GM23248 (cell line): ENCODE data around the gene ATOH7.

ENCODE experiments used
- EZH2 ChIP-seq: fragments of 200-600 bp; sonication (generic); IDR thresholded peaks from 2 replicates; pipeline ENCODE4 v1.6.1; 2018; ENCODE audit warnings: antibody characterized with exemption, mild to moderate bottlenecking; ENCODE audit not compliant: insufficient read depth, poor library complexity, severe bottlenecking
- EZH2phosphoT487 ChIP-seq: fragments of 200-600 bp; sonication (generic); IDR thresholded peaks from 2 replicates; pipeline ENCODE4 v1.6.1; 2018; ENCODE audit warnings: antibody characterized with exemption, moderate library complexity, mild to moderate bottlenecking, low read depth; ENCODE audit not compliant: insufficient read depth

DNA sequence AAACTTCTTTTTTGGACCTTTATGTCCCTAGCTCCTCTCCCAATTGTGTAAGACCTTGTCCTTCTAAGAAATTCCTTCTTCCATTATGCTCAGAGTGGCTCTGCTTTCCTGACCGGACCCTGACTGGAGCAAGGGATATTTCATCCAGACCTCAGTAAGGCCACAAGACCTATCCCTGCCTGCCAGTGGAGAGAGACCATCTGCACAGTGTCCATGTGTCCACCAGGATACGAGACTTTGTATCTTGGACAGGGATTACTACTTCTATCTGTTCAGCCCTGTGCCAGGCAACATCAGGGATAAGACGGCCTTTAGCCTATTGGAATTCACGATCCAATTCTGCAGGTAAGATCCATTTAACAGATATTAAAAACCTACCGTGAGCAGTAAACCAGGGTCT lies 7.2 kb upstream of the ATOH7 start:
- TF ChIP-seq EZH2 (no peak), EZH2phosphoT487 (no peak)
